Measurements from ENCODE around the gene MOCS2.
"Not testable (repeated sequence)": the region's sequence is repeated elsewhere in the genome, so short reads cannot be mapped to it uniquely, and the experiment has no call there.

Gene MOCS2, protein sequence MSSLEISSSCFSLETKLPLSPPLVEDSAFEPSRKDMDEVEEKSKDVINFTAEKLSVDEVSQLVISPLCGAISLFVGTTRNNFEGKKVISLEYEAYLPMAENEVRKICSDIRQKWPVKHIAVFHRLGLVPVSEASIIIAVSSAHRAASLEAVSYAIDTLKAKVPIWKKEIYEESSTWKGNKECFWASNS

GRCh38 chr5:53109443-53110127, at the start of gene MOCS2:
TSS of gene MOCS2 (minus strand) at chr5:53109757. CDS start at chr5:53107174, 2,583 bp downstream.
- FAIRE-seq (peak; percentile 38), DNase-seq (ENCODE audit: insufficient read length, low spot score) (peak; percentile 92)
- peak; percentile 97 for TF ChIP-seq POLR2A (IDR thresholded peaks at IDR 0.05; ENCODE audit: low read depth, low read length)

- DNase-seq (ENCODE audit: insufficient read length, low spot score) (no peak), FAIRE-seq (peak; percentile 83)
- TF ChIP-seq POLR2A (IDR thresholded peaks at IDR 0.05; ENCODE audit: low read depth, low read length): no peak
Observed at GRCh38 chr5:53151713-53152458, 42.3 kb upstream of the MOCS2 start.

DNA sequence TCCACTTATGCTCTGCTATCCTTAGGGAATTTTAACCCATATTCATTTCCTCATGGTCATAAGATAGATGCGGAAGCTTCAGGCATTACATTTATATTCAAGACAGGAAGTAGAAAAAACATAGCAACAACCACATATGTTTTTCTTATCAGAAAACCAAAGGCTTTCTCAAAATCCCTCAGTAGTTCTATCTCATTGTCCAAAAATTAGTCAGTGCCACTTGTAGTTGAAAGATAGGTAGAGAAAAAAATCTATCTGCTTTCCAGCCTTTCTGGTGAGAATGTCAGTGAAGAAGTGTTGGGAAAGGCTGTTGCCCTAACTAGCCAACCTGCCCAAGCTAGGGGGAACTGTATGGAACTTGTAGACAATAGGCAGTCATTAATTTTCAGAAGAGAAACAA, 23.5 kb upstream of the MOCS2 start:
- FAIRE-seq: no peak

DNA sequence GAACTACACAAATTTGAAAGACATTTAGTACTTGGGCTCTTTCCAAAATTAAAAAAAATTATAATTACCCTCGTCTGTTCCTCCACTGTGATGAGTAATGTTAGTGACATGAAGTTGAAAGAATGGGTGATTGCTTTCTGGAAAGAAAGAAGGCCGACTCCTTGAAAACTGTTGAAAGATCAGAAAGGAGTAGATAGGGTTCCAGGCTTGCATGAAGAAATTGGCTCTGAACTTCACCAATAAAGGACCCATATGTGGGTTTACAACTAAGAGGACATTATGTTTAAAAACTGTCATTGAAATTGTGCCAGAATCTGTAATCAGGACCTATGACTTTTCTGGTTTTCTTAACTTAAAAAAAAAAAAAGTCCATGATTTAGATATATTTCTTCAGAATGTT, 20.7 kb upstream of the MOCS2 start:
- TF ChIP-seq POLR2A (IDR thresholded peaks at IDR 0.05; ENCODE audit: low read depth, low read length): no peak
- DNase-seq (ENCODE audit: insufficient read length, low spot score) (no peak), FAIRE-seq (no peak)

More for the DNA sequence above, 23.5 kb upstream of the MOCS2 start:
- TF ChIP-seq POLR2A (IDR thresholded peaks at IDR 0.05; ENCODE audit: low read depth, low read length): no peak
- no peak for DNase-seq (ENCODE audit: insufficient read length, low spot score)

DNA sequence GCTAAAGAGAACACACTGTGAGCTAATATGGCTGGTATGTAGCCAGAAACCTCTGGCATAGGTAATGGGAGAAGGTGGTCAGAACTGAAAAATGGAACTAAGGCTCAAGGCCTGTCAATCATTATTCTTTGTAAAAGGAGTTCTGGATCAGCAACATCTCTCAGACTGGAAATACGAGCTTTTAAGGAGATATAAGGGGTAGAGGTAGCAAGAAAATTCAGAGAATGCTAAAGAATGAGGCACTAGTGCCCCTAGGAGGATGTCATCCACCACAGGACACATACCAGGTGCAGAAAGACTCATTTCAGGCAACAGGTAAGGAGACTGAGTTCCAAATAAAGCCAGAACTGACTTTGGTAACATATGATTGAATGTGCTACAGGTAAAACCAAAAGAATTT, 18.9 kb upstream of the MOCS2 start:
- no peak for DNase-seq (ENCODE audit: insufficient read length, low spot score)
- no peak for FAIRE-seq
- TF ChIP-seq POLR2A (IDR thresholded peaks at IDR 0.05; ENCODE audit: low read depth, low read length): no peak

DNA sequence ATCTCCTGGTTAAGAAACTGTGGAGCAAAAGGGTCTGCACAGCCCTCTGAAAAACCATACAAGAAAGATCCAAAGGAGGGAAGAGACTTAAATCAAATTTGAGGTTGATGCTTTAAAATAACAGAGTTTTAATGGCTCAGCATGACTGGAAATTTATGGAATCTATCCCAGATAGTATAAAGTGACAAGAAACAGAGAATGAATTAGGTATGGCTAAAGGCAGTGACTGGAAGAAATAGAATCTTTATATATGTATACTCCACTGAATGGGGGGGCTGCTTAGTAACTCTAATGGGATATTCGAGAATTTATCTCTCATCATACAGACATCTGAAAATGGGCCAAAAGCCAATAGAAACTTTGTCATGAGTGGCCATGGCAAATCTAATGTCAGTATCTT, 17.6 kb upstream of the MOCS2 start:
- no peak for FAIRE-seq
- no peak for DNase-seq (ENCODE audit: insufficient read length, low spot score)
- TF ChIP-seq POLR2A (IDR thresholded peaks at IDR 0.05; ENCODE audit: low read depth, low read length): no peak

DNA sequence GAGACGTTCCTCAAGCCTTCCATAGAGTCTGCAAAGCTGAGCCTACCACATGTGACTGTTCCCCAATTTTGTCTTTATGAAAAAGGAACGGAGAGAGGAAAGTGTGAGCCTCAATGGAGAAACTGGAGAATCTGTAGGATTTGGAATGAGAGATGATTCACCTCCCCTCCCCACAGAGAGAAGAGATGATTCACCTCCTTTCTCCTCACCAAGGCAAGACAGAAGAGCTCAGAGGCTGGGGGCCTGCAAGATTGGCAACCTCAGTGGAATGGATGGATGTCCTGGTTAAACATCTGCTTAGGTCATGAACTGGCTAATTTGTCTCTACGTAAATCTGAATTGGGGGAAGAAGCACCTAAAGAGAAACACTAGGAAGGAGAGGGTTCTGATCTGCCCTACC, 17.0 kb upstream of the MOCS2 start:
- FAIRE-seq: no peak
- DNase-seq (ENCODE audit: insufficient read length, low spot score): peak; percentile 22
- no peak for TF ChIP-seq POLR2A (IDR thresholded peaks at IDR 0.05; ENCODE audit: low read depth, low read length)

- TF ChIP-seq POLR2A (IDR thresholded peaks at IDR 0.05; ENCODE audit: low read depth, low read length): no peak
- FAIRE-seq: no peak
- no peak for DNase-seq (ENCODE audit: insufficient read length, low spot score)
Observed at GRCh38 chr5:53123702-53124101, 14.1 kb upstream of the MOCS2 start.

GRCh38 chr5:53120165-53120564, 10.6 kb upstream of the MOCS2 start:
- no peak for TF ChIP-seq POLR2A (IDR thresholded peaks at IDR 0.05; ENCODE audit: low read depth, low read length)
- FAIRE-seq: no peak
- DNase-seq (ENCODE audit: insufficient read length, low spot score): no peak

DNA sequence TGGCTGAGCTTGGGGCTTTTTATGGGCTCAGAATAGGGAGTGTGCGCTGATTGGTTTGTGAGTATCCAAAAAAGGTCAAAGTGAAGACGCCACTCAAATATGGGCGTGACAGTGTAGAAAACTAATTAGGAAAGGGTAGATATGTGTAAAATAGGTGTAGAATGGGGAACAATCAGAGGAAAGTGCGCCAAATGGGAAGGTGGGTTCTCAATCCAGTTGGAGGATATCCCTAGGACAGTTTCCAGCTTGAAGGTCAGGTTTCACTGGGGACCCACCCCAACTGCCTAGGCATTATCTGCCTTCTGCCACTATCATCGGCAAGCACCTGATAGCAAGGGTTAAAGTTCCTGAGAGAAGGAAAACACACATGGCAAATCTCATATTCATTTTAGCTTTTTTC, 9.3 kb upstream of the MOCS2 start:
- DNase-seq (ENCODE audit: insufficient read length, low spot score): no peak
- no peak for TF ChIP-seq POLR2A (IDR thresholded peaks at IDR 0.05; ENCODE audit: low read depth, low read length)
- FAIRE-seq: no peak

GRCh38 chr5:53116597-53116996, 7.0 kb upstream of the MOCS2 start:
- no peak for TF ChIP-seq POLR2A (IDR thresholded peaks at IDR 0.05; ENCODE audit: low read depth, low read length)
- FAIRE-seq (no peak), DNase-seq (ENCODE audit: insufficient read length, low spot score) (no peak)

- FAIRE-seq (no peak), DNase-seq (ENCODE audit: insufficient read length, low spot score) (no peak)
- TF ChIP-seq POLR2A (IDR thresholded peaks at IDR 0.05; ENCODE audit: low read depth, low read length): no peak
Observed at GRCh38 chr5:53114988-53115387, 5.4 kb upstream of the MOCS2 start.

GRCh38 chr5:53113947-53114346, 4.4 kb upstream of the MOCS2 start:
- TF ChIP-seq POLR2A (IDR thresholded peaks at IDR 0.05; ENCODE audit: low read depth, low read length): no peak
- DNase-seq (ENCODE audit: insufficient read length, low spot score): no peak
- no peak for FAIRE-seq

DNA sequence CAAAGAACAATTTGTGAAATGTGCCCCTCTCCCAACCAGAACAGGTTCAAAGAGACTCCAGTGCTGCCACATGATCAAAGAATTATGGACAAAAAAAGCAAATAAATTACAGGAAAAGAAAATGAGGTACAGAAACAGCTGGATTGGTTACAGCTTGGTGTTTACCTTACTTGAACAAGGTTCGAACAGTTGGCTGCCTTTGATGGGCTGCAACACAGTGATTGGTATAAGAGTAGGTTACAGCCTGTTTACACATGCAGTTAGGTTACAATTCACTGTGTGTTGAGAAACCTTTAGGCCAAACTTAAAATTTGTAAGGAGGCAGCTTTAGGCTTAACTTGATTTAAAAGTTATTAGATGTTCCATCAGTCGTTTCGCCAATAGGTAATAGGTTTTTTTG, 3.4 kb upstream of the MOCS2 start:
- DNase-seq (ENCODE audit: insufficient read length, low spot score) (no peak), FAIRE-seq (no peak)
- no peak for TF ChIP-seq POLR2A (IDR thresholded peaks at IDR 0.05; ENCODE audit: low read depth, low read length)

- FAIRE-seq; DNase-seq (ENCODE audit: insufficient read length, low spot score): not testable (repeated sequence)
Observed at GRCh38 chr5:53112307-53112706, 2.8 kb upstream of the MOCS2 start.
